Raji (cell line): ENCODE results near the gene CAMTA1.

ENCODE experiments used
- POLR2A ChIP-seq: IDR thresholded peaks from 2 replicates; pipeline ENCODE4 v1.6.1; 2011; ENCODE audit warnings: low read depth, low read length, control low read depth; ENCODE audit not compliant: insufficient read depth

Gene CAMTA1

GRCh38 chr1:7228252-7228961 lies 443.2 kb downstream of the CAMTA1 start:
- TF ChIP-seq POLR2A = no peak

GRCh38 chr1:7229186-7229585 lies 443.9 kb downstream of the CAMTA1 start:
- no peak for TF ChIP-seq POLR2A

GRCh38 chr1:7229696-7230631 lies 444.7 kb downstream of the CAMTA1 start:
- TF ChIP-seq POLR2A = no peak

- TF ChIP-seq POLR2A = no peak
Observed at GRCh38 chr1:7232441-7233236, 447.4 kb downstream of the CAMTA1 start.

GRCh38 chr1:7233237-7233540 lies 447.9 kb downstream of the CAMTA1 start:
- TF ChIP-seq POLR2A = no peak

GRCh38 chr1:7233646-7234470 lies 448.6 kb downstream of the CAMTA1 start:
- TF ChIP-seq POLR2A = no peak

GRCh38 chr1:7234471-7234755 lies 449.2 kb downstream of the CAMTA1 start:
- no peak for TF ChIP-seq POLR2A

- no peak for TF ChIP-seq POLR2A
Observed at GRCh38 chr1:7235871-7236517, 450.7 kb downstream of the CAMTA1 start.

GRCh38 chr1:7236844-7237515 lies 451.7 kb downstream of the CAMTA1 start:
- TF ChIP-seq POLR2A = no peak

- TF ChIP-seq POLR2A = no peak
Observed at GRCh38 chr1:7247158-7247557, 461.9 kb downstream of the CAMTA1 start.

- no peak for TF ChIP-seq POLR2A
Observed at GRCh38 chr1:7247791-7248548, 462.7 kb downstream of the CAMTA1 start.

GRCh38 chr1:7248549-7249199 lies 463.4 kb downstream of the CAMTA1 start:
- no peak for TF ChIP-seq POLR2A

GRCh38 chr1:7249516-7249915 lies 464.3 kb downstream of the CAMTA1 start:
- TF ChIP-seq POLR2A = no peak

GRCh38 chr1:7250176-7250575 lies 464.9 kb downstream of the CAMTA1 start:
- TF ChIP-seq POLR2A = no peak
